DMS 273 (cell line): ENCODE data around the gene TTC14.

Experiments
- DNase-seq: peaks from one replicate; lab custom pipeline; 2025; ENCODE audit not compliant: unreplicated experiment; lab: John Stamatoyannopoulos, UW

Gene TTC14

GRCh38 chr3:180631317-180631716 lies 29.4 kb downstream of the TTC14 start:
- DNase-seq: no peak

GRCh38 chr3:180633722-180634121 lies 31.8 kb downstream of the TTC14 start:
- DNase-seq: peak; percentile 17

GRCh38 chr3:180640987-180641386 lies 39.0 kb downstream of the TTC14 start:
- DNase-seq: no peak

- DNase-seq: peak; percentile 41
Observed at GRCh38 chr3:180646187-180646790, 44.3 kb downstream of the TTC14 start.

GRCh38 chr3:180656406-180656805 lies 54.4 kb downstream of the TTC14 start:
- no peak for DNase-seq

GRCh38 chr3:180657094-180657493 lies 55.1 kb downstream of the TTC14 start:
- peak; percentile 20 for DNase-seq
